HAP-1 (cell line): ENCODE results near the gene PALM3.

Experiments
- DNase-seq, 2 experiments: peaks; one replicate each; pipeline ENCODE4 v3.0.0-alpha.2; 2016 to 2020; ENCODE audit warnings: low spot score in 2 of 2
- H3K27me3 ChIP-seq: fragments of 250-450 bp; sonication (Bioruptor Pico); 2 replicates; pipeline ENCODE4 v1.5.1; 2020; ENCODE audit warnings: low read depth, mild to moderate bottlenecking, moderate library complexity
- H3K36me3 ChIP-seq: fragments of 250-450 bp; sonication (Bioruptor Pico); replicated peaks from 2 replicates; pipeline ENCODE4 v1.5.1; 2020; ENCODE audit warnings: mild to moderate bottlenecking
- H3K4me1 ChIP-seq: fragments of 250-450 bp; sonication (Bioruptor Pico); 2 replicates; pipeline ENCODE4 v1.5.1; 2020; ENCODE audit warnings: mild to moderate bottlenecking
- H3K4me3 ChIP-seq: fragments of 250-450 bp; sonication (Bioruptor Pico); 2 replicates; pipeline ENCODE4 v1.5.1; 2020; ENCODE audit warnings: mild to moderate bottlenecking, moderate library complexity
- H3K9me3 ChIP-seq: fragments of 250-450 bp; sonication (Bioruptor Pico); 2 replicates; pipeline ENCODE4 v1.5.1; 2020; ENCODE audit warnings: mild to moderate bottlenecking, moderate library complexity
- in situ Hi-C: fragments of 300-500 bp; cut with MboI; formaldehyde crosslinking; loops from 3 replicates; pipeline ENCODE4 v1.14.3; 2020; ENCODE audit warnings: low sequenced_read_pairs, inconsistent platforms, mixed read lengths

Gene PALM3, protein sequence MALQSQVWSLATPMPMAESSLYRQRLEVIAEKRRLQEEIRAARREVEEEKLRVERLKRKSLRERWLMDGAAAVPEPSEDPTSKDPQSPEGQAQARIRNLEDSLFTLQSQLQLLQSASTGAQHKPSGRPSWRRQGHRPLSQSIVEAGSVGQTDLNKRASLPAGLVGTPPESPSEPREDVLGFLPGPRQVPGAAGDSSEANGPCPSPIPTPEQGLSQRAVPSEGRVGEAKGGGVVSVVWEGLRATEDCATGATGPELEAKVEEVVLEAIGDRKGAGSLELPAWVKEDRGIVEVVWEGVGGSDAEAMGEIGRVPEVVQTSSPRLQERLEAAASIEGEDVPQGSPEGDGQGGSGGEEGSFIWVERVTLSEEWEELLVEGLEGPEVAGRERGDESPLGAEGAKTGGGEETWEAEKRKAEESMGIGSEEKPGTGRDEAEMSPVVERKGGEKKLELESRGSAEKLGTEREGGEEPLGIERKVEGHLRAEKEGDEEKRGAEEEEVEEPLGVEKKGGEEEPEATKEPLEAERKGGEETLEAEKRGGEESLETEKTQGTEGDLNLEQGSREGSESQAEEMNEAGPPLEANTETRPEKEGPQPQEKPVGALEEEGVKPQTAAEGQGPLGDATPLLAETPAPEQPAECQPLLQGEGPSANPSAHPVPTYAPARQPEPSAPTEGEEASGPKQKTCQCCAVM

DNA sequence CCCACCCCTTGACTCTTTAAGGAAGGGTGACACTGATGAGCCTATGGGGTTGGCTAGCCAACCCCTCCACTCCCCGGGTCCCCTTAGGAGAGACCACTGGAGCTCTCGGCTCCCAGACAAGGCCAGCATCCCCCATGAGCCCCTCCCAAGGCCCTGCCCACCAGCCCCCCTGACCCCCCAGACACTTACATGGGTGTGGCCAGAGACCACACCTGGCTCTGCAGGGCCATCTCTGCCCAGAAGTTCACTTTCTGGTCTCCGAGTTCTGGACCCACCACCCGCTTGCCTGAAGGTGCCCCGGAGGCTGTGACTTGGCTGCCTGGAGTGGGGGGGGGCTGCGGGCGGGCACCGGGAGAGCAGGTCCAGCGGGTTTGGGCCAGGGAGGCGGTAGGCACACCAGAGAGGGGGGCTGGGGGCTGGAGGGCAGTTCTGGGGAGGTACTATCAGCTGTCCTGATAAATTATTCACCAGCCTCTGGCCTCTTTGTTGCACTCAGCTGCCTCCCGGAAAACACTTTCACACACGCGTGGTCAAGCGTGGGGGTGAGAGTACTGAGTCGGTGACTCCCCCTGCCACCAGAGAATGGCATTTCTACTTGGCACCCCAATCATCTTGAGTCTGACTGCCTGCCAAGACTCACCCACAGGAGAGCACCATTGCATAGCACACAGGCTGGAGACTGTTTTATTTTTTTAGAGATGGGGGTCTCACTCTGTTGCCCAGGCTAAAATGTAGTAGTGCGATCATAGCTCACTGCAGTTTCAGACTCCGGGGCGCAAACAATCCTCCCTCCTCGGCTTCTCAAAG lies at the start of gene PALM3:
Gene PALM3 (minus strand): TSS at position 326 of the 807 bp plus-strand sequence. CDS start 96 bp downstream, at position 230.
- in situ Hi-C loops: no loop called here
- Histone ChIP-seq H3K4me1 (peaks cover 7% of the 10 kb centered on the region; the same call in 1 of the 2 replicates), H3K36me3 (no peaks in the 10 kb centered on the region), H3K4me3 (no peak within 1 kb of the TSS), H3K9me3 (no peaks in the 10 kb centered on the region), H3K27me3 (peaks cover 3% of the 10 kb centered on the region; the same call in 1 of the 2 replicates)
- no peak for DNase-seq

DNA sequence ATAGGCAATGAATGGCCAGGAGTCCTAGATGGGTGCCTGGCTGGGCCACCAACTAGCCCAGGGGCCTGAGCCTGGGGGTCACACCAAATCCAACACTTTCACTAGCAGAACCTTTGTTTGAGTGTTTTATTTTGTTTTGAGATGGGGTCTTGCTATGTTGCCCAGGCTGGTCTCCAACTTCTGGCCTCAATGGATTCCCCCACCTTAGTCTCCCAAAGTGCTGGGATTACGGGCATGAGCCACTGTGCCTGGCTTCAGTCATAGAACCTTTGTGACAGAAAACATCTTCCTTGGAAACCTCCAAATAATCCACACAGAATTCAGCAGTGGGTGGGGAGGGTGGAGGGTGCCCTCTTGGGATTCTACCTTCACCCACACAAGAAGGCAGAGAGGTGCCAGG lies 49.6 kb upstream of the PALM3 start:
- in situ Hi-C loops: no loop called here

DNA sequence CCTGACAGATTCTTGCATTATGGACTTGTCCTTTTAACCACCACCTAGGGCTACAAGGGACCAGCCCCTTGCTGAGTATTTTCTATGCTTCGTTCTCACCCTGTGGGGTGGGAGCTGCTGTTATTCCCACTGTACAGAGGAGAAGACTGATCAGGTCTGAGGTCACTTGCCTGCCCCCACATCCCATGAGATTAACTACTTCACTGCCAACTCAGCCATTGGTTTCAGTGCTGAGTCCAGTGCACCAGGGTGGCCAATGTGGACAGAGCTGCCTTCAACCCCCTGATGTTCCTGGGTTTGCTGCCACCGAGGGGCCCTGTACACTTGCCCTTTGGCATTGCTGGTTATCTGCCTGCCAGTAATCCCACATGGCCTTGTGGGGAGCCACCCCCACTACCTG lies 48.8 kb upstream of the PALM3 start:
- Histone ChIP-seq H3K27me3 (no peaks in the 10 kb centered on the region), H3K4me1 (no peaks in the 10 kb centered on the region; the same call in 1 of the 2 replicates), H3K9me3 (no peaks in the 10 kb centered on the region), H3K36me3 (peaks cover 2% of the 10 kb centered on the region; the same call in 1 of the 2 replicates), H3K4me3 (no peak overlapping the region)
- in situ Hi-C loops: no loop called here
- no peak for DNase-seq

More for the DNA sequence above, 49.6 kb upstream of the PALM3 start:
- peaks cover 4% of the 10 kb centered on the region for H3K4me1 ChIP-seq
- no peaks in the 10 kb centered on the region; the same call in 1 of the 2 replicates for H3K36me3 ChIP-seq
- H3K4me3 ChIP-seq: no peak overlapping the region
- no peaks in the 10 kb centered on the region for H3K27me3 ChIP-seq
- DNase-seq: no peak
- no peaks in the 10 kb centered on the region for H3K9me3 ChIP-seq

DNA sequence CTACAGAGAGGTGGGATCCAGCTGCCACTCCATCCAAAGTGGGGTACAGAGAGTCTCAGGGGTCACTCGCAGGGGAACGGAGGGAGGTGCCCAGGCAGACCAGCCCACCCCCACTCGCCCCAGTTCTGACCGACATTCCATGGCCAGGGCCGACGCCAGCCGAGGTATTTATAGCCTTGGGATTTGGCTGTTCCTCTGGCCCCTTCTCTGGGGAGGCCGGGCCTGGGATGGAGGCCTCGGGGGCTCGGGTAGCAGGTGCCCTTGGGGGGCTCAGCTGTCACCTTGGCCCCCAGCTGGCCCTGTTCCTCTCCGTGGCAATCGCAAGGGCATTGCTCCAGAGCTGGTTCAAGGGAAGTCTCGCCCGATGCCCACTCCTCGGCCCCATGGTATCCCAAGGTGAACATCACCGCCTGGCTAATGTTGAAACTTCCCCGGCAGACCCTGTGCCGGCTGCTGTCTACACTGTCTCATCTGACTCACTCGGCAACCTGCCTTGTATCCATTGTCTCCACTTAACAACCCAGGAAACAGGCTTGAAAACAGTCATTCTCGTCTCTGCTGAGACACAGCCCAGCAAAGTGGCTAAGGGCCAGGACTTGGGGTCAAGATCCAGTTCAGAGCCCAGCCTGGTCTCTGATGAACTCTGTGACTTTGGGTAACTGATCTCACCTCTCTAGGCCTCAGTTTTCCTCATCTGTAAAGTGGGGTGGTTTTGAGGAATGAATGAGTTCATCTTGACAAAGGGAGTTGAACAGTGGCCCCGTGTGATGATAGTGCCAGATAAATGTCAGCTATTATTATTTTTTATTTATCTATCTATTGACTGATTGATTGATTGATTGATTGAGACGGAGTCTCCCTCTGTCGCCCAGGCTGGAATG lies 45.9 kb upstream of the PALM3 start:
- Histone ChIP-seq H3K4me1 (no peaks in the 10 kb centered on the region), H3K9me3 (no peaks in the 10 kb centered on the region), H3K27me3 (no peaks in the 10 kb centered on the region), H3K4me3 (no peak overlapping the region), H3K36me3 (peaks cover 4% of the 10 kb centered on the region; the same call in 1 of the 2 replicates)
- no peak for DNase-seq
- in situ Hi-C loops: no loop called here

DNA sequence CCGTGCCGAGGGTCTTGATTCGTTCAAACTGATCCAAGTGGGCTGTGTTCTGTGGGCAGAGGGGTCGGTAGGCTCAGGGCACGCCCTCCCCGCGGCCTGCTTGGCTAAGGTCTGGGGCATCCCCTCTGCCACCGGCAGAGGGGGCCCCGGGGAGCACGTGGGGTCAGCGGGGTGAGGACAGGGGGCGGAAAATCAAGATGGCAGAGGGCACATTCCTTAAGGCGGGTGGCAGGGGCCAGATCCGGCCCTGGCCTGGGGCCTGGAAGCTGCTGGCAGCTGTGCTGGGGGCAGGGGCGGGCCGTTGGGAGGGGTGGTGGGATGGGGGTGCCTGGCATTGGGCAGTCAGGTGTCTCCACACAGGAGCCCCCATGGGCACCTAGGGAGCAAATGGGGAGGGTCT lies 45.0 kb upstream of the PALM3 start:
- H3K4me1 ChIP-seq: no peaks in the 10 kb centered on the region
- in situ Hi-C loops: no loop called here
- no peak overlapping the region for H3K4me3 ChIP-seq
- no peak for DNase-seq
- H3K9me3 ChIP-seq: no peaks in the 10 kb centered on the region
- H3K27me3 ChIP-seq: no peaks in the 10 kb centered on the region
- peaks cover 13% of the 10 kb centered on the region for H3K36me3 ChIP-seq

DNA sequence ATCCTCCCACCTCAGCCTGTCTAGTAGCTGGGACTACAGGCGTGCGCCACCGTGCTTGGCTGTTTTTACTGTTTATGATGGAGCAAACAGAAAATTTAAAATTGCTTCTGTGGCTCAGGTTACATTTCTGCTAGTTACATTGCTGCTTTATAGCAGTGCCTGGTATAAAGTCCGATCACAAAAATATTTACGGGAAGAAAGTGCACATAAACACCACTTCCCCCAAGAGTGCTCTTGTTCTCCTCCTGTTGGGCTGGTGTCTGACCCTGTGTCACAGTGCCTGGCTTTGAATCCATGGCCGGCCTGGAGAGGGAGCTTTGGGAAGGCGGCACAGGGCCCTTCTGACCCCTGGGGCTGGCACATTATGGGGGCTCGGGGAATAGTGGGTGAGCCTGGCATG lies 43.8 kb upstream of the PALM3 start:
- no peak overlapping the region for H3K4me3 ChIP-seq
- no peaks in the 10 kb centered on the region for H3K4me1 ChIP-seq
- in situ Hi-C loops: no loop called here
- H3K27me3 ChIP-seq: no peaks in the 10 kb centered on the region
- no peak for DNase-seq
- peaks cover 21% of the 10 kb centered on the region for H3K36me3 ChIP-seq
- no peaks in the 10 kb centered on the region for H3K9me3 ChIP-seq

DNA sequence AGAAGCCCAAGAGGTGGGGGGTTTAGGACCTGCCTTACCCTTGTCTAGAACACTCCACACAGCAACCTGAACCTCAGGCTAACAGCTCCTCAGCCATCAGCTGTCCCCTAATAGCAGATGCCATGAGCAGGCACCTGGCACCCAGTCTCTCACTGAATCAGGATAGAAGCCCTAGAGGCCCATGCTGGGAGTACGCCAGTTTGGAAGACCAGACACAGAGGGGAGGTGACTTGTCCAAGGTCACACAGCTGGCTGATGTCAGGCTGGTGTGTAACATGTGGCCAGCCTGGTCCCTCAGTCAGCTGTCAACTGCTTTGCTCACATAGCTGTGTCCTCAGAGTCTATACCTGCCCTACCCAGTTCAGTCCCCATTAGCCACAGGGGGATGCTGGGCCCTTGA lies 41.4 kb upstream of the PALM3 start:
- no peak for DNase-seq
- in situ Hi-C loops: no loop called here
- Histone ChIP-seq H3K4me3 (no peak overlapping the region), H3K9me3 (no peaks in the 10 kb centered on the region), H3K4me1 (no peaks in the 10 kb centered on the region), H3K27me3 (no peaks in the 10 kb centered on the region), H3K36me3 (peaks cover 24% of the 10 kb centered on the region)

DNA sequence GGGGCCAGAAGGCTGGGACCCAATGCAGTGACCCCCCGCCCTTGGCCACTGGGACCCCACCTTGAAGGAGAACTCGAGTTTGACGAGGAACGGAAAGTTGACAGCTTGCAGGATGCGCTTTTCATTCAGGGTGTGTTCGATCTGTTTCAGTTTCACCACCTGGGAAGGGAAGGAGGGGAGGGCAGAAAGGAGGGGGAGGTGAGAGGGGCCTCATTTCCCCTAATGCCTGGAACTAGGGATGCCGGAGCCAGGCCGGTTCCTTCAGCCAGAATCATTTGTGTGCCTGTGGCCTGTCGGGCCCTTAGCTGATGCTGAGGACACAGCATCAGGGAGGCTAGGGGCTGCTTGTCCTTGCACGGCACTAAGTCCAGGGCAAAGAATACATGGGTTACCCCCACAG lies 40.9 kb upstream of the PALM3 start:
- H3K9me3 ChIP-seq: no peaks in the 10 kb centered on the region
- DNase-seq: no peak
- peaks cover 24% of the 10 kb centered on the region for H3K36me3 ChIP-seq
- in situ Hi-C loops: no loop called here
- H3K4me3 ChIP-seq: no peak overlapping the region
- no peaks in the 10 kb centered on the region for H3K27me3 ChIP-seq
- H3K4me1 ChIP-seq: no peaks in the 10 kb centered on the region

DNA sequence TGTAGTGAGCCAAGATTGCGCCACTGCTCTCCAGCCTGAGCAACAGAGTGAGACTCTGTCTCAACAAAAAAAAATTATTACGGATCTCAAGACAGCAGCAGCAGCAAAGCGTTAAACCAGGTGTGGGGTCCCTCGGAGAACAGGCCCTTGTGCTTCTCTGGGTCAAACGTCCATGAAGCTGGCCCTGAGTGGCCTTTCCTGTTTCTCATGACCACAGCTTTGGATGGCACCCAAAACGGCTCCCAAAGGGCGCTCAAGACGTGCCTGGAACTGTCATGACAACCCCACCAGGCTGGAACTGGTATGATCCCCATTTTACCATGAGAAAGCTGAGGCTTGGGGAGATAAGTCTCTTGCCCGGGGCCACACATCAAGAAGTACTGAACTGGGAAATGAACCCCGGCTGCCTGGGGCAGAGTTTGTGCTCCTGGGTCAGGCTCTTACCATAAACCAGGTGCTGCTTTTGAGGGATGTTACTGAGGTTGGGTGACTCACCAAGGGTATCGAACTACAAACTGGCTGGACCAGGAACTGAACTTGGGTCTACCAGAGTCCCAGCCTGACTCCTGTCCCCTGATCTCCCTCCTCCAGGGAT lies 40.3 kb upstream of the PALM3 start:
- peaks cover 24% of the 10 kb centered on the region for H3K36me3 ChIP-seq
- in situ Hi-C loops: no loop called here
- no peak for DNase-seq

DNA sequence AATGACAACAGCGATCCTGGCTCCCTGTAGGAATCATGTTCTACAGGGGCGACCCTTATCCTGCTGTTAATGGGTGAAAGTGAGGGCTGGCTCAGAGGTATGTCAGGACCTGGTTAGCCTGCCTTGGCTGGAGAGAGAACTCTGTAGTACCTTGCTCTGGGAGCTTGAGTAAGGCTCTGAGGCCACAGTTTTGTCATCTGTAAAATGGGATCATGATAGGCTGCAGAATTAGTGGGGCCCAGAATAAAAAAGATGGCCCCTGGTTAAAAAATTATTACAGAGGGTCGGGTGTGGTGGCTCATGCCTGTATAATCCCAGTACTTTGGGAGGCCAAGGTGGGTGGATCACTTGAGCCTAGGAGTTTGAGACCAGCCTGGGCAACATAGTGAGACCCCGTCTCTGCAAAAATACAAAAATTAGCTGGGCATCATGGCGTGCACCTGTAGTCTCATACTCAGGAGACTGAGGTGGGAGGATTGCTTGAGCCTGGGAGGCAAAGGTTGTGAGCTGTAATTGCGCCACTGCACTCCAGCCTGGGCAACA lies 39.2 kb upstream of the PALM3 start:
- in situ Hi-C loops: no loop called here
- no peaks in the 10 kb centered on the region for H3K4me1 ChIP-seq
- DNase-seq: no peak
- peaks cover 27% of the 10 kb centered on the region for H3K36me3 ChIP-seq
- H3K4me3 ChIP-seq: no peak overlapping the region
- H3K27me3 ChIP-seq: no peaks in the 10 kb centered on the region
- no peaks in the 10 kb centered on the region for H3K9me3 ChIP-seq

More for the DNA sequence above, 40.3 kb upstream of the PALM3 start:
- Histone ChIP-seq H3K4me1 (no peaks in the 10 kb centered on the region), H3K27me3 (no peaks in the 10 kb centered on the region), H3K4me3 (no peak overlapping the region), H3K9me3 (no peaks in the 10 kb centered on the region)

DNA sequence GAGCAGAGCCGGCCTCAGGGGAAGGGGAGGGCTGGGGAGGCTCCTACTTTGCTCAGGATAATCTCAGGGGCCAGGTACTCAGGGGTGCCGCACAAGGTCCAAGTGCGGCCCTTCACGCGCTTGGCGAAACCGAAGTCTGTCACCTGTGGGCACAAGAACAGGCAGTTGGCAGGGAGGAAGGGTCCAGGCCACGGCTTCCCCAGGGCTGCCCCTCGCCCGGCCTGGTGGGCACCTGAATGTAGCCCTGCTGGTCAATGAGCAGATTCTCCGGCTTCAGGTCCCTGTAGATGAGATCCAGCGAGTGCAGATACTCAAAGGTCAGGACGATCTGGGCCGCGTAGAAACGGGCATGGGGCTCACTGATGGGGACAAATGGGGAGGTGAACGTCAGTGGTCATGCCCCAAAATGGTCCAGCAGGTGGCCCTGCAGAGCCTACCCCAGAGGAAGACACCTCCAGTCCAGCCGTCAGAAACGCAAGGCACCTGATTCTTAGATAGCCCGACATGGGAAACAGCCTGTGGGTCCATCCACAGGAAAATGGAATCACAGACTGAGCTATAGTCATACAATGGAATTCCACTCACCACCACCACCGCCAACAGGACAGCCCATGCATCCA lies 35.8 kb upstream of the PALM3 start:
- no peak for DNase-seq
- Histone ChIP-seq H3K4me1 (no peaks in the 10 kb centered on the region), H3K36me3 (peaks cover 22% of the 10 kb centered on the region), H3K27me3 (no peaks in the 10 kb centered on the region), H3K4me3 (no peak overlapping the region), H3K9me3 (peaks cover 8% of the 10 kb centered on the region)
- in situ Hi-C loops: no loop called here

DNA sequence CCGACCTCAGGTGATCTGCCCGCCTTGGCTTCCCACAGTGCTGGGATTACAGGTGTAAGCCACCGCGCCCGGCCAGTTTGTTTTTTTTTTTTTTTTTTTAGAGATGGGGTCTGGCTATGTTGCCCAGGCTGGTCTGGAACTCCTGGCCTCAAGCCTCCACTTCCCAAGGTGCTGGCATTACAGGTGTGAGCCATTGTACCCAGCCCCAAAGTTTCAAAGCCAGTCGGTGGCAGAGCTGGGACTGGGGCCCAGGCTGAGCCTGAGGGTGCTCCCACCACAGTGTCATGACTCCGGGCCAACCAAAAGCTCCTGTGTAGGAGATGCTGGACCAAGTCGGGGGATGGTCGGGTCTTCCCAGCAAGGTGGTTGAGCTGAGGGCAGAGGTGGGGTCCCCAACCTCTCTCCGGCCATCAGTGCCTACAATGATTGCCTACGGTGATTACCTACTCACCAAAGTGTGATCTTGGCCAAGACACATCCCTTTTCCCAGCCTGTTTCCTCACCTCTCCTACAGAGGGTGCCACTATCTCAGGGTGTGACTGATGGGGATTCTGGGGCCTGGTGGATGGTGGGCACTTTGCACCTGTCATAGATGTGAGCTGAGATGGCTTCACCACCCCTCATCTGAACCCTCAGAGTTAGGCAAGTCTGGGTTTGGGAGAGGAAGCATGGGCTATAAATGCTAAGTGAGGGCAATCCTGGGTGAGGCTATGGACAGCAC lies 34.6 kb upstream of the PALM3 start:
- peaks cover 14% of the 10 kb centered on the region for H3K36me3 ChIP-seq
- peaks cover 2% of the 10 kb centered on the region; the same call in 1 of the 2 replicates for H3K4me1 ChIP-seq
- in situ Hi-C loops: no loop called here
- no peaks in the 10 kb centered on the region for H3K27me3 ChIP-seq
- DNase-seq: no peak
- no peak overlapping the region for H3K4me3 ChIP-seq
- peaks cover 8% of the 10 kb centered on the region for H3K9me3 ChIP-seq
